NCI-H345 treated with DMSO at 0.1 percent for 48 hours (cell line): ENCODE measurements around the gene LRRC8D.

Experiments
- DNase-seq: peaks from one replicate; lab custom pipeline; 2025; ENCODE audit not compliant: unreplicated experiment; lab: John Stamatoyannopoulos, UW

The LRRC8D gene

DNA sequence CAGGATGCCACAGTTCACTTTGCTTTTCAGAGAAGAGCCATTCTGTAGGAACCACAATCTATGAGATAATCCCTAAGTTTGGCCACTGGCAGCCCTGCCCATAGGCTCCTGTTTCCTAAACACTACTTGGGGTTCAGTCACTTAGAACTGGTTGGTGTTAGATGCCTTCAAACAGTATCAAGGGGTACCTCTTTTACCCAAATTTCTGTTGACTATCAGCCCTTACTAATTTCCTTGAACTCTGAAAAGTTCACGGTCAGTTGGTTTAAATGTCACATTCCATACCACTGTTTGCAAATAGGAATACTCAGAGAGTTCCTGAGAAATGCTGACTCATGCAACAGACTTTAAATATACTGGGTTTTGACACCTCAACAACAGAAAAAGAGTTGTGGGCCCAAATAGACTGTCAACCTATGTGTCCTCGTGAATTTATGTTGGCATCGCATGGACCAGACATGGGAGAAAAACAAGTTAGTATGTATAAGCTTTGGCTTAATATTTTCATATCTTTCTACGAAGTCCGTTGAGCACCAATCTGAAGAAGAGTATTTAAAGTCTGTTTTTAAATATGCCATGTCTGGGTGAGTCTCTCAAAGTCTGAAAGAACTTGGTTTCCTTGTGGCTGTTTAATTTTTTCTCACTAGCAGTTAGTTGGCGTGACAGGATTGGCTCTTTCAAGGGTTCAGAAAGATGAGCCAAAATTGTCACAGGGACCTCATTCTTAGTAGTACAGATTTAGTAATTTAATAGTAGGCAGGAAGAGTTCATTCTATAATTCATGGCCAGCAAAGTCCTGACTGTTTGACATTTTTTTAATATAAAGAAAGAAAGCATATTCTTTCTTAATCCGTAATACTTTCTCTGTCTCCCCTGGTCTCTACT is 117.6 kb downstream of the LRRC8D start:
- no peak for DNase-seq

DNA sequence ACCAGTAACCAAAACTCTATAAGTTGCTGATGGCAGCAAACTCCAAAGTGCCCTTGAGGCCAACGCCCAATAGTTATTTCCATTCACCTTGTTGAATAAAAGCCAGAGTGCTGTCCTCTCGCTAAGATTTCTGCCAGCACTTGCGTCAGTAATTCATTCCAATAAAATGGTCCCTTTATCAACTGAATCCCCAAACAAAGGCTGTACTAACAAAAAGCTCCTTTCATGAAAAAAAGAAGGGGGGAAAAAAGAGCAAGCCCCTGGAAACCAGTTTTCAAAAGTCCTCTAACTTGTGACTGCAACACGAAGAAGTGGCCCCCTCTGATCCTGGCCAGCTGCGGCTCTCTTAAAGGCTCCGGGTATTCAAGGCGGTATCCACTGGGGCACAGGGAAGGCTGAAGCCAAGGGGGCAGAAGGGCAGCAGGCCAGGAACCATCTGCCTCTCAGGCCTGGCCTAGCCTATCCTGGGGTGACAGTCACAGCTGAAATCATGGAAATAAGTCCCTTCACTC is 118.3 kb downstream of the LRRC8D start:
- DNase-seq = no peak

DNA sequence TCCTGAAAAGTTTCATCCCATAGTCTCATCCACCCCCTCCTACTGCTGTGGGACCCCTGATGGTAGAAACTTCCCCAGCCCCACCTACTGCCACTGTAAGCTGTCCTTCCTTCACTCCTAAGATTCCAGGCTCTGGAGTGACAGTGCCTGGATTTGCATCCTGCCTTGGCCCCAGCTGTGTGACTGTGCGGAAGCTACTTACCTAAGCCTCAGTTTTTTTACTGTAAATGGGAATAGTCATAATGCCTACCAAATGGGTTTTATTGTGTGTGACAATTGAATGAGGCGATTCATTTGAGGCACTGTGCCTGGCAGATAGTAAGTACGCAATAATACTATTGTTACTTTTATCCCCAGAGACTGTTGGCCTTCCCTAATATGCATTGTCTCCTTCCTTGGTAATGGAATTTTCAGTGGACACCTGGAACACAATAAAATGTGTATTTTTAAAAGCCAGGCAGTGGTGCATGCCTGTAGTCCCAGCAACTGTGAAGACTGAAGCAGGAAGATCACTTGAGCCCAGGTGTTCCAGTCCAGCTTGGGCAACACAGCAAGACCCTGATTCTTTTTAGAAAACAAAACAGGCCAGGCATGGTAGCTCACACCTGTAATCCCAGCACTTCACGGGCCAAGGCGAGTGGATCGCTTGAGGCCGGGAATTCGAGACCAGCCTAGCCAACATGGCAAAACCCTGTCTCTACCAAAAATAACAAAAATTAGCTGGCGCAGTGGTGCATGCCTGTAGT is 119.0 kb downstream of the LRRC8D start:
- DNase-seq = no peak

DNA sequence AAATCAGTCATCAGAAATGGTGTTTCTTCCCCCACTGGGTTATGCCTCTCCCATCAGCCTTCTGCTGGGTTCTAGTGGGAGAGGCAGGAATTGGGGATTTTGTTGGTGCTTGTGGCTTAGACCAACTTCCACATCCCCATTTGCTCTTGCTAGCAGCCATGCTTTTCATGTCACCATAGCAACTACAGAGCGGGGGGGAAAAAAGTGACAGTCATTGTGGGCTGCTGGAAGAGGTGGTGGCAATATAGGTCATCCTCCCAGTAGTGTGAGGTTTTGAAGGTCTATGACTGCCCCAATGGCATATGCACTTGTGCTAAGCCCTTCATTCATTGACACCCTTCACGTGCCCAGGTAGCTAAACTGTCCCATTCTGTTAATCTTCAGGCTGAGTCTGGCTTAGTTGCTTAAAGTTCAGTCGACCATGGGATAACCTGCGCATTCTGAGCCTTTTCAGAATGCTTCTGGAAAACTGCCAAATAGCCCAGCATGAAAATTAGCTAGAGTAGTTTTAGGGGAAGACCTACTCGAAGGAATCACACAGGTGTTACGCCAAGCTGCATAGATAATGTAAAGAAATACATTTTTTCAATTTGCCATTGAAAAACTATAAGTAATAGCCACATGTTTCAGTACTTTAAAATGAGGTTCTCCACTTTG is 120.4 kb downstream of the LRRC8D start:
- peak; percentile 5 for DNase-seq

DNA sequence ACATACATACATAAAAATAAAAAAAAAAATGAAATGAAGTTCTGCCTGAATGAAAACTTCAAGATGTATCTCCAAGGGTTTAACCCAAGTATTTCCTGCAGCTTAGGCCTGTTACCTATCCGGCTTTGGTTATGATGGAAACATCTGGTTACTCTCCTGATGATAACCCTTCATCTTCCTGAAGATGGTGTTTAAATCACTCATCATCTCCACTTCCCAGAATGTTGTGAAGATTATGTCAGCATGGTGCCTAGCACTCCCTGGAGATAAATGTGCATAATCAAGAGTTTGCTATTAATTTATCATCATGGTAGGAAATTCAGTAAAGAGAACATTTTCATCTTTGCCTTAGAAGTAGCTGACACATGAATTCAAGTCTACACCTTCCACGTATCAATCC is 121.2 kb downstream of the LRRC8D start:
- no peak for DNase-seq

DNA sequence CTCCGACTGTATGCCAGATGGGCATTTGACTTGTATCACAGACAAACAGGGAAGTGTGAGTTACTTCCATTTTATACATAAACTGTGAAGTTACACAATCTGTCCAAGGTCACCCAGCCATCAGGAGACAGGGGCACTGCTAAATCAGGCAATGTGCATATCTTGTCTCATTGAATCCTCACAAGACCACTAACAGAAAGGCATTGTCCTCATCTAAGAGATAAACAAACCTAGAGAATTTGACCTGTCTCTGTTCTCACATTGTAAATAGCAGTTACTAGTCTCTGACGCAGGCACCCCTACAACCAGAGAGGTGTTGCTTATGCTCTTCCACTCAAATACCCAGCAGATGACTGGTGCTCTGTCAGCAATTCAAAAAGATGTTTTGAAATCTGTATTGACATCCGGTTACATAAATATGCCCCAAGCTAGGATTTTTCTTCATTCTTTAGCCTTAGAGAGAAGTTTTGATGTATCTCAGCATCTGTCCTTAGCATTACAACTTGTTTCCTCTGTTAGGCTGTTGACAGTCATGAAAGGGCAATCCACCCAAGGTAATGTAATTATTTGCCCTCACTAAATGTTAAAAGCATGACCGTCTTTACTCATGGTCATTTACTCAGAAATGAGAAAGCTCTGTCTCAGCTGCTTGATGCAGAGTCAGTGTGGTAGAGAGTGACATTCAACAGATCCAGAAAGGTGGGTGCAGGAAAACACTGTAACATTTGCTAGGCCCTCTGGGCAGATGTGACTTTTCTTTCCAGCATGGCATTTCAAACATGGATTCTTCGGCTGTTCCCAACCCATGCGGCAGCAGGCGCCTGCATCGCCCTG is 122.2 kb downstream of the LRRC8D start:
- DNase-seq = no peak

DNA sequence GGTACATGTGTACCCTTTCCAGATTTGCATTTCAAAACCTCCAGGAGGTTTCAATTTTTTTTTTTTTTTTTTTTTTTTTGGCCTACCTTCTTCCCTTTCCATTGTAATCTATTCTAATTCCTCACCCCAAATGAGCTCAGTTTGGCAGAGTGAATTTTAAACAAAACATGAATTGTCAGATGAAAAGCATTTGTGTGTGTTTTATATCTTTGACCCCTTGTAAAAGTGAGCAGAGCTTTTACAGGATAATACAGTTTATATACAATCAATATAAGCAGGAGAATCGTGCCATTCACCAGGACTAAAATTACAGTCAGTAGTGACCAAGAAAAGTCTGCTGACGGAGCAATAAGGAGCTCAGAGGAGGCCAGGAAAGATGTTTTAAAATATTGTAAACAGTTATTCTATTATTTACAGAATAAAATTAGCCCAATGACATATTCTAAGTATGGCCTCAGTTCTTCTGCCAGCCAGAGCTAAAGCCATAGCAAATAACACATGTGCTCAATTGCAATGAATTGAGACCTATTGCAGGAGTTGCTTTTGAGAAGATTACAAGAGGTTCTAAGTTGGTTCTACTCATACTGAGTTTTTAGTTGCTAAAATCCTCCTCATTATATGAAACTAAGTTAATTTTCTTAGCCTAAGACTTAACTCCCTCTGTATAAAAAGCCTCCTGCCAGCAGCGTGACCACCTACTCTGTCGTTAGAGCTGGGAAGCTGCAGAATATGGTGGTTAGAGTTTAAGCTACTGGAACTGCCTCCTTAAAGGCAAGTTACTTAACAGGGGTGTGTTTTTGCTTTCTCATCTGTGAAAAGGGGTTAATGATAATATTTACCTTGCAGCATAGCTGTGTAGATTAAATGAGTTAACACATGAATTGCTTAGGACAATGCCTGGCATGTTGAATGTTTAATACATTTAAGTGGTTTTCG is 123.3 kb downstream of the LRRC8D start:
- DNase-seq = no peak

DNA sequence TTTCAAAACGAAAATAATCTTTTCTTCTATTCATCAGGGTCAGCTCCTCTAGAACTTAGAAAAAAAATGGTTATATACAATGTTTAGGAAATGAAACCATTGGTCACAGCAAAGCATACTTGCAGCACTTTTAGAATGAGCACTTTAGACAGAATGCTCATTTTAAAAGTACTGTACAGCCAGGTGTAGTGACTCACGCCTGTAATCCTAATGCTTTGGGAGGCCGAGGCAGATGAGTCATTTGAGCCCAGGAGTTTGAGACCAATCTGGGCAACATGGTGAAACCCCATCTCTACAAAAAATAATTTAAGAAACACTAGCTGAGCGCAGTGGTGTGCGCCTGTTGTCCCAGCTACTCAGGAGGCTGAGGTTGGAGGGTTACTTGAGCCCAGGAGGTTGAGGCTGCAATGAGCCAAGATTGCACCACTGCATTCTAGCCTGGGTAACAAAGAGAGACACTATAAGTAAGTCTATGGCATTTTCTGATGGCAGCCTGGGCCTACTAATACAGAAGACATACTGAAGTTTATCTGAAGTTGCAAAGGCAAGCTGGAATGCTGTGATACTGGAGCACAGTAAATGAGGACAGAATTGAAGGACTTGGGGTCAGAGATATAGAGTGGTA is 125.1 kb downstream of the LRRC8D start:
- DNase-seq = no peak

DNA sequence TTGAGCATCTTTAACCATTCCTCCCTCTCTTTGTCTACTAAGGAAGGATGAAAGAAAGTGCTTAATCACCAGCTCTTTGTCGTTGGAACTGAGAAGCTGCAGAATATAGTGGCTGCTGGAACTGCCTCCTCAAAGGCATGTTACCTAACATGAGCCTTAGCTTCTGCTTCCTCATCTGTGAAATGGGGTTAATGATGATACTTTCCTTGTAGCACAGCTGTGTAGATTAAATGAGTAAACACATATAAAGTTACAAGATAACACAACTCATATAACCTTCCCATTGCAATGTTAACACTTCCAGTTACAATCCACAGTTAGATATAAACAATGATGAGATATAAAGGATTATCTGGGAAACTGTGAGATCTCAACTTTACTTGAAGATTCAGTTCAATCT is 125.7 kb downstream of the LRRC8D start:
- no peak for DNase-seq

DNA sequence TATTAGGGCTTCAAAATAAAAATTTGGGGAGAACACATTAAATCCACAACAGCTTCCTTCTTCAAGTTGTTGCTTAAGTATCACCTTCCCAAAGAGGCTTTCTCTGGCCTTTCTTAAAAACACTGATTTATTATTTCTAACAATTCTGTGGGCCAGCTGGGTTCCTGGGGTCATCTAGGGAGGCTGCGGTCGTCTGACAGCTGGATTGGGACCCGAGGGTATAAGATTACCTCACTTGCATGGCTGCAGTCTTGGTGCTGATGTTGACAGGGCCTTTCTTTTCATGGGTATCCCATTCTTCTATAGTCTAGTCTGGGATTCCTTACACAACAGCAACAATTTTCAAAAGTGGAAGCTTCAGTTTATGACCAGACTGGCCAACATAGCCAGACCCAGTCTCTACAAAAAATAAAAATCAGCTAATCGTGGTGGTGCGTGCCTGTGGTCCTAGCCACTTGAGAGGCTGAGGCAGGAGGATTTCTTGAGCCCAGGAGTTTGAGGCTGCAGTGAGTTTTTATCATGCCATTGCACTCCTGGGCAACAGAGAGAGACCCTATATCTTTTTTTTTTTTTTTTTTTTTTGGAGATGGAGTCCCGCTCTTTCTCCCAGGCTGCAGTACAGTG is 128.0 kb downstream of the LRRC8D start:
- DNase-seq = no peak

DNA sequence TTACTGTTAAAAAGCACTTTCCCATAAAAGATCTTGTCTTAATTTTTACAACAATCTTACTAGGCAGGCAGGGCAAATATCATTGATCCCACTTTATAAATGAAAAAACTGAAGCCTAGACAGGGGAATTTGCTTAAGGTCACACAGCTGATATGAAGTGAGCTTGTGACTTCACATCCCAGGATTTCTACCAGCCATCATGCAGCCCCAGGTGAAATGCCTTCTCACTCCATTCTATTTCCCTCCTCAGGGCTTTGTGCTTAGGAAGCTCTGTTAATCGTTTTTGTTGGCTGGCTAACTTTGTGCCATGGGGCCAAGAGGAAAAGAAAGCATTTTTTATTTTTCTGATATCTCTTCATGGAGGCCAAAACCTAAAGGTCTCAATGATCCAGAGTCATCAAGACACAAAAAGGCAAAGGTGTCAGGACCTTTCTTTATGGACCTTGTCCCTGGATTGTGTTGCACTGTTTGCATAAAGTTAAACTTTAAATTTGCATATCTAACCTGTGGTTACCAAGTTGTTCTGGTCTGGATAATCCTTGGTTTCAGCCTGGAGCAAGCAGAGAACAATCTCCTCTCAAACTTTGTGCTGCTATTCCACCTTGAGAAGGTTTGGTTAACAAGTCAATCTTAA is 129.3 kb downstream of the LRRC8D start:
- no peak for DNase-seq

DNA sequence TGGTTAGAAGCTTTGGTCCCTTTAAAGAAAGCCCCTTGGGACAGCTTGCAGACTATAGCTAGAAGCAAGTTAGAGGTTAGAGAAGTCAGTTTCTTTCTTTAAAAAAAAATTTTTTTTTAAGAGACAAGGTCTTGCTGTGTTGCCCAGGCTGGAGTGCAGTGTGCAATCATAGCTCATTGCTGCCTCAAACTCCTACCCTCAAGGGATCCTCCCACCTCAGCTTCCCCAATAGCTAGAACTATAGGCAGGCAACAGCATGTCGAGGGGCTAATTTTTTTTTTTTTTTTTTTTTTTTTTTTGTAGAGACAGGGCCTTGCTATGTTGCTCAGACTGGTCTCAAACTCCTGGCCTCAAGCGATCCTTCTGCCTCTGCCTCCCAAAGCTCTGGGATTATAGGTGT is 129.9 kb downstream of the LRRC8D start:
- DNase-seq = no peak

DNA sequence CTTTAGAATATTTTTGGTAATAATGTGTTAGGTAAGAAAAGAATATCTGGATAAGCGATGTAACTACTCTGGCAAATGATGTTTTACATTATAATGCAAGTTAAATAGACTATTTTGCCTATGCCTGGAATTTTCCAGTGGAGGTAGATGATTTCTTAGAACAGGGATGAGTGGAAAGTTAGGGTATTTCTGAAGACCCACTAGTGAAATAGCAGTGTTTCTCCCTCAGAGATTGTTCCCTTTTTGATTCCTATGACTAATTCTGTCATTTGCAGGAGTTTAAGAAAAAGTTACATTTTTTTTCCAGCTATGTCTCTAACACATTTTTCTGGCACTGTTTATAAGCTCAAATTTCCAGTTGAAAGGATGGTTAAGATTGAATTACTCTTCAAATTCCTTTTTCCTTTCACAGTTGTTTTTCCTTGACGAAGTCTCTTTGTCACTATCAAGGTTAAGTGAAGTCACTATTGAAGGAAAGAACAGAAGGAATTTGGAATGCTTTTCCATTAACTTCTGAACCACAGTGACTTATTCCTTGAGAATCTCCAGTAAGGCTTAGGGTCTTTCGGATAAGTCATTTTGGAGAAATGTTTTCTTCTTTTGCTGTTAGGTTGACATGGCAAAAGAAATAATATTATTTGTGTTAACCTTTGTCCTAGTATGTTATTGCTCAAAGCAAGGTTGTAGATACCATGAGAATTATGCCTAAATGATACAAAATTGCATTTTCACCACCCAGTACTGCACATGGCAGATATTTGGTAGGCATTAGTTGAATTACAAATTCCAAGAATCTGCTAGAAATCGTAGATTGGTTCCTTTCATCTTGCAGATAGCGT is 131.2 kb downstream of the LRRC8D start:
- no peak for DNase-seq

DNA sequence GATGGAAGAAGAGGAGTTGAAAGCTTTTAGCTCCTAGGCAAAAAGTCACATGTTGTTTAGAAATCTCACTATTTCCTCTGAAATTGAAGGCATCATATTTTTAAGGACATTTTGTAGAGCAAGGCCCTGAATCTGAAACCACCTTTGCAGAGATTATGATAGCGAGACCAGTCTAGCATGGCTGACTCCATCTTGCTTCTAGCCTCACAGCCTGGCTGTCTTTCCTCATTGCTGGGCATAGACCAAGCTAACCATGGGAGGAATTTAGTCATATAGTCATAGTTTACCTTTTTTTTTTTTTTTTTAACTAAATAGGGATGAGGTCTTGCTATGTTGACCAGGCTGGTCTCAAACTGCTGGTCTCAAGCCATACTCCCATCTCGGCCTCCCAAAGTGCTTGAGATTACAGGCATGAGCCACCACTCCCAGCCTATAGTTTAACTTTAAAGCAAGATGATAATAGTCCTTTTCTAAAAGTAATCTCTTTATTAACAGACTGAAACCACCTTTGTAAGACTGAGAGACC is 131.8 kb downstream of the LRRC8D start:
- DNase-seq = no peak

DNA sequence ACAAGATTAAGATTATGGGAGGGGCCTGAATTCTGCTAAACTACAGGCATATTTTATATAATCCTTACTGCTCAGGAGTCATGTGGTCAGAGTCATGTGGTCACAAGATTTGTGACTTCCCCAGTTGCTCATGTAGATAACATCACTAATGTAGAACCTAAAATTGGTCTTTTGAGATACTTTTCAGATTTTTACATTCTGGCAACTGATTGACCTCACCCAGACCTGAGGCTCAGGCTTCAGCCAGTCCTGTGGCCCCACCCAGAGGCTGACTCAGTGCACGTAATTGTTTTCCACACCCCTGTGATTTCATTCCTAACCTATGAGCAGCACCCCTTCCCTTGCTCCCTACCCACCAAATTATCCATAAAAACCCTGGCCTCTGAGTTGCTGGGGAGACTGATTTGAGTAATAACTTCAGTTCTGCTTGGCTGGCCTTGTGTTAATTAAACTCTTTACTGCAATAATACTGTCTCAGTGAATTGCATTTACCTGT is 132.3 kb downstream of the LRRC8D start:
- no peak for DNase-seq

DNA sequence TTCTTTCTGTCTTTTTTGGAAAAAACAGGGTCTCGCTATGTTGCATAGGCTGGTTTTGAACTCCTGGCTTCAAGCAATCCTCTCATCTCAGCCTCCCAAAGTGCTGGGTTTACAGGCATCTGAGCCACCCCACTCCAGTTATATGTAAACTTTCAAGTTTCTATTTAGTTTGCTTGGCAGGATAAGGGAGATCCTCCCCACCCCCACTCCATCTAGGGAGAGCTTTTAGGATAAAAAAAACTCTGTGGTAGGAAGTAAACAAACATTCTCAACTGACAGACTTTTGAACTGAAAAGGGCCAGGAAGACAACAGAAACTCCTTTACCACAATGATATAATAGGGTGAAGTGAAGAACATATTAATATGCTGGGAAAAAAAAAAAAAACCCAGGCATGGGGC is 133.1 kb downstream of the LRRC8D start:
- no peak for DNase-seq

DNA sequence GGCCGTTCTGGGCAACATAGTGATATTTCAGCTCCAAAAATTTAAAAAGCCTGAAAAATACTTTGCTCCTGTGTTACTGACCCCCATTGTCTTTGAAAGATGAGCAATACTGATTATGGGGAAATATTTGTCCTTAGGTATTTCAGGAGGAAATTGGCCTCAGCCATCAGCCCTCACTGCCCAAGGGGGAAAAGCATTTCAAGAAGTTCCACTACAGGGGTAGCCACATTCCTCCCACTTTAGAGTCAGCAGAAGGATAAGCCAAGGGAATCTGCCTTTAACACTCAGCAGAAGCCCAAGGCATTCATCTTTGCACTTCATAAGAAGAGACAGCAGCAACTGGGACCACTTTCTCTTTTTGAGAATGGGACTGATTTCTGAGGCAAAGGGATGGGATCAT is 133.6 kb downstream of the LRRC8D start:
- DNase-seq = no peak
